Effector memory CD4-positive, alpha-beta T cell (primary cell): ENCODE results near the gene RASAL3.
A peak's percentile ranks its signal among the peaks of the same experiment; 100 is the strongest.

Source experiments
- DNase-seq, 3 donors: peaks; one replicate each; pipeline ENCODE4 v3.0.0-alpha.2; 2020
- H3K27ac ChIP-seq: 2 replicates; pipeline ENCODE4 v1.7.0; 2013; ENCODE audit warnings: mild to moderate bottlenecking, low read length, moderate library complexity; ENCODE audit not compliant: insufficient read depth, poor library complexity, severe bottlenecking
- H3K27me3 ChIP-seq: replicated peaks from 2 replicates; pipeline ENCODE4 v1.7.0; 2013; ENCODE audit warnings: mild to moderate bottlenecking, low read length; ENCODE audit not compliant: insufficient read depth, control insufficient read depth, poor library complexity, severe bottlenecking
- H3K36me3 ChIP-seq: 2 replicates; pipeline ENCODE4 v1.7.0; 2013; ENCODE audit warnings: mild to moderate bottlenecking, low read length, moderate library complexity; ENCODE audit not compliant: control insufficient read depth, insufficient read depth
- H3K4me1 ChIP-seq: 2 replicates; pipeline ENCODE4 v1.7.0; 2013; ENCODE audit warnings: low read length, mild to moderate bottlenecking; ENCODE audit not compliant: control insufficient read depth, insufficient read depth, poor library complexity, severe bottlenecking
- H3K4me3 ChIP-seq: 2 replicates; pipeline ENCODE4 v1.7.0; 2013; ENCODE audit warnings: low read length, low read depth, mild to moderate bottlenecking; ENCODE audit not compliant: insufficient read depth, poor library complexity, severe bottlenecking
- H3K9me3 ChIP-seq: 2 replicates; pipeline ENCODE4 v1.7.0; 2013; ENCODE audit warnings: mild to moderate bottlenecking, low read length, moderate library complexity; ENCODE audit not compliant: control insufficient read depth

Gene RASAL3

DNA sequence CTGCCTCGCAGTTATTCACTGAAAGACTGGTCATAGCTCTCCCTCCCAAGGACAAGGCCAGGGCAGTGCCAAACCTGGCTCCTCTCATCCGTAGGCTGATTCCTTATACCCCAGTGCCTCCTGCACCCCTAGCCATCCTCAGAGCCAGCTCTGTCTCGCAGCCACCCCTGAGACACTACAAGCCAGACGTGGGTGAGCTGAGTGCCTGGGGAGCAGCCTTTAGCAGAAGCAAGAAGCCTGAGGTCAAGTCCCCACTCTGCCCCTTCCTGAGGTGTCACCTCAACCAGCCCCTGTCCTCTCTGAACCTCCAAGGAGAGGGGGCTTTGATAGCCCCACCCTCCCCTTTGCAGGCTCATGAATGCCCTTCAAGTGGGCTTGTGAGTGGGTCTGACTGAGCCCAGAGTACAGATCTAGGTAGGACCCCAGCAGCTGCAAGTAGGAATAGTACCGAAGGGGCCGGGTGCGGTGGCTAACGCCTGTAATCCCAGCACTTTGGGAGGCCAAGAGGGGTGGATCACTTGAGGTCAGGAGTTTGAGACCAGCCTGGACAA lies 30.8 kb downstream of the RASAL3 start:
- peak overlapping the region; percentile 60 for H3K4me3 ChIP-seq
- no peak overlapping the region for H3K27ac ChIP-seq
- H3K4me1 ChIP-seq = peaks cover 18% of the 10 kb centered on the region
- H3K9me3 ChIP-seq = no peaks in the 10 kb centered on the region
- peaks cover 5% of the 10 kb centered on the region for H3K36me3 ChIP-seq
- H3K27me3 ChIP-seq = no peaks in the 10 kb centered on the region
- DNase-seq = no peak

DNA sequence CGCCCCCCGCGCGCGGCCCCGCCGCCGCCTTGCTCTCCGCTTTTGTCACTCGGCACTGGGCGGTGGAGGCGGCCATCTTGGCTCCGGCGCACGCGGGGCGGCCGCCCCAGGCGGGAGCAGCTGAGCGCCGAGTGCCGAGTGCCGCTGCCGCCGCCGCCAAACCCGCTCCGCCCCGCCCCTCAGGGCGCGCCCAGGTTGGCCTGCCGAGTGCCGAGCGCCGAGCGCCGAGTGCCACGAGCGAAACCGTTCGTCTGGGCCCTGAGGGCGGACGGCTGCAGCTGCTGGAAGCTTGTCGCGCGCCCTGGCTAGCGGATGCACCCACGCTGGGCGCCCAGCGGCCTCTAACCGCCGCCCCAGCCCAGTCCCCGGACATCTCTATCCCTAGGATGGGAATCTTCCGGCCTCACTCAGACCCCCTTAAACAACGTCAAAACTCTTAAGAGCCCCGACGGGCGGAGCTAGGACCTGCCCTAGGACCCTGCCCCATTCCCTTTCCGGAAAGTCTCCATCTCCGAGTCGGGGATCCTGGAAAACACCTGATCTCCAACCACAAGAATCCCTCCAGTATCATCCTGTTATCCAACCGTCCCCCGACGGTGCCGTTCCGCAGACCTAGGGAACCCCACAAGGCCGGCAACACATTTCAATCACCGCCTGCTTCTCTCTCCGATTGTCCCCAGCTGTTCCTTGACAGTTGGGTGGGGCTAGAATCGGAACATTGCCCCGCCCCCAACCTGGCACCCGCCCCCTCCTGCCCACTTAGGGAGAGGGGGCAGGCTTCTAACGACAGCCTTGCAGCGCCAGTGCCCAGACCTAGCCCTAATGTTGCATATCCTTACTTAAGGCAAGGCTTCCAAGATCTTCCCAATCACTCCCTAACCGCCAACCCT lies 31.5 kb downstream of the RASAL3 start:
- H3K9me3 ChIP-seq = no peaks in the 10 kb centered on the region
- H3K27ac ChIP-seq = peak overlapping the region; percentile 64
- peaks cover 9% of the 10 kb centered on the region for H3K36me3 ChIP-seq
- H3K27me3 ChIP-seq = no peaks in the 10 kb centered on the region
- DNase-seq = peak; percentile 82 to 86 (median 84)
- peak overlapping the region; percentile 60 for H3K4me3 ChIP-seq
- H3K4me1 ChIP-seq = peaks cover 18% of the 10 kb centered on the region

DNA sequence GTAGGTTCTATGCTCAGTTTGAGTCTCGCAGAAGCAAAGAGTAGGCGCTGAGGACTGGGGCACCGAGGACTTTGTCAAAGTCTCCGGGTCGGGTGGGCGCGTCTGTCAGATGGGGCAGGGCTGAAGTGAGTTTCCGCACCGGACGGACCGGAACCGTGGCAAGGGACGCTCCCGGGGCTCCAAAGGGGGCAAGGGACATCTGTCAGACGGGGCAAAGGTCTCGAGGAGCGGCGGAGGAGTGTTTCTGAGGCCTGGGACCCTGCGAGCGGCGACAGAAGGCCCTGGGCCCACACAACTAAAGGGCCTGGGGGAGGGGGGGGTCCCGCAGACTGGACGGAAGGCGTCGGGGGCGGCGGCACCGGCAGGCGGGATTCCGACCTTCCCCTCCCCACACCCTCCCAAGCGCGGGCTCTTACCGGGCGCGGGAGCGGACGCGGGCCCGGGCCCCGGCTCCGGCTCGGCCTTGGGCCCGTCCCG lies 32.3 kb downstream of the RASAL3 start:
- Histone ChIP-seq H3K9me3 (no peaks in the 10 kb centered on the region), H3K36me3 (peaks cover 16% of the 10 kb centered on the region), H3K27ac (peak overlapping the region; percentile 66), H3K4me1 (peaks cover 18% of the 10 kb centered on the region), H3K27me3 (no peaks in the 10 kb centered on the region), H3K4me3 (peak overlapping the region; percentile 63)
- DNase-seq = no peak

DNA sequence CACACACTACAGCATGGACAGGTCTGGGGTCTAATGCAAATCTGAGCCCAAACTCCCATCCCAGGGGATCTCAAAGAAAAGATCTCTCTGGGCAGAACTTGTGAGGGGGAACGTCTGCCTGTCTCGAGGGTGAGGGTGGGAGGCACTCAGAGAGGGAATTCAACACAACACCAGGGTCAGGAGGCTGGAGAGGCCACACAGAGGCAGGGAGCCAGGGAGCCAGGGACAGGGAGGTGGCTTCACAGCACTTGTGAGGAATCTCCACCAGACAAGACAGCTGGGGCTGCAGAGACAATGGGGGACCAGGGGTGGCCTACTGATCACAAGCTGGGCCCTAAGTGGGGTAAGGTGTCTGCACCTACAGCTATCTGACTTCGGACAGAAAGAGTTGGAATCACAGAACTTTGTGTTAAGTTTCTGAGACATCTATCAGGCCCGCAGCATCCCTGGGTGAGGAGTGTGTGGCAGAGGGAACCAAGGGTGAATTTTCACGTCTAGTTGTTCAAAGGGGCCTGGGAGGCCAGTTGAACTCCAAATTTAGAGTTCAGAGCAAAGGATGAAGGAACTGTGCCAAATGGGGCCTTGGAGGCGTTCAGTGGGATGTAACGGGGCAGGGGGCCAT lies 32.8 kb downstream of the RASAL3 start:
- no peak for DNase-seq
- Histone ChIP-seq H3K36me3 (peaks cover 22% of the 10 kb centered on the region), H3K27me3 (no peaks in the 10 kb centered on the region), H3K9me3 (no peaks in the 10 kb centered on the region), H3K27ac (peak overlapping the region; percentile 66), H3K4me1 (peaks cover 18% of the 10 kb centered on the region), H3K4me3 (peak overlapping the region; percentile 63)

DNA sequence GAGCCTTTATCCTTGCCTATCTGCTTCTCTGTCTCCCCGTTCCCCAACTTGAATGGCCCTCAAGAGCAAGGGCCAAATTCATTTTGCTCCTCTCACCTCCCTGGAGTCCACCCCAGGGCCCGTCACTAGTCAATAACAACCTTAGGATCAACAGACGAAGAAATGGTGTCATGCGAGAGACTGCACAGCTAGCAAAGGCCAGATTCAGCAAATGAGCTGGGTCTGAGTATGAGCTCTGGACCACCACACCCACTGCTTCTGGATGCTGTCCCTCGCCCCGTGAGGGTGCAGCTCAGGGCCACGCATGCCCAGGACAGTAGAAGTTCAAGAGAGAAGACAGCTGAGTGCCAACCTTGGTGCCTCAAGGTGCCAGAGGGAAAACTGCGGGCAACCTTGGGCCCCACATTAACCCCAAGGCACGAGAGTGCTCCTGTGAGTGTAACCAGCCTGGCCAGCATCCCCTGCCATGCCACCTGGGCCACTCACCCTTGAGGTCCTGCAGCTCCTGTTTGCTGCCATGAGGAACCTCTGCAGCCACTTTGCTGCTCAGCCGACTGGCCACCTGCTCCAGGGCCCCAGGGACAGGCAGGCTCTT lies 33.7 kb downstream of the RASAL3 start:
- H3K4me3 ChIP-seq = no peak overlapping the region
- H3K4me1 ChIP-seq = peaks cover 18% of the 10 kb centered on the region
- no peaks in the 10 kb centered on the region for H3K9me3 ChIP-seq
- peaks cover 26% of the 10 kb centered on the region for H3K36me3 ChIP-seq
- DNase-seq = no peak
- no peaks in the 10 kb centered on the region for H3K27me3 ChIP-seq
- H3K27ac ChIP-seq = no peak overlapping the region

DNA sequence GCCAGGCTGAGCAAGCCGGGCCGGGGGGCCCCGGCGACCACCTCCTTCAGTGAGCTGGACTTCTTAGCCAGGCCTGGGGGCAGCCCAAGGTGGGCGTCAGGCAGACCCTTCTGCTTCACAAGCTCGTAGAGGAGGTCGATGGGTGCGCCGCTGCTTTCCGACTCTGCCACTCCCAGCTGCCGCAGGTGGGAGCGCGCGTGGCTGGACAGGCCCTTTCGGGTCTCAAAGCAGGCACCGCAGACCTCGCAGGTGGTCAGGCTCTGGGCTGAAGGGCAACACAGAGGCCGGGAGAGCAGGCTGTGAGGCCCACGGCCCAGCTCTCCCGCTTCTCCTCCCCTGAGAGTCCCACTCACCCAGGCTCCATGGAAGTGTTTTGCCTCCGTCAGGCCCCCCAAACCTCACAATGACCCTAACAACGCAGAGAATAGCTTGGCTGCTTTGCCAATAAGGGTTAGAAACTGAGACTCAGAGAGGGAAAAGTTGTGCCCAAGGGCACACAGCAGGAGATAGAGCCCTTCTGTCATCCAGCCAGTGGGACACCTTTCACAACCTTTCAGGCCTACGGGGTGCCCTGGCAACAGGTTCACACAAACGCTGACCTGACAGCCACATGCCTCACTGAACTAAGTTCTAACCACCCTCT lies 34.4 kb downstream of the RASAL3 start:
- no peaks in the 10 kb centered on the region for H3K27me3 ChIP-seq
- H3K36me3 ChIP-seq = peaks cover 32% of the 10 kb centered on the region
- no peak for DNase-seq
- no peaks in the 10 kb centered on the region for H3K9me3 ChIP-seq
- no peak overlapping the region for H3K4me3 ChIP-seq
- no peak overlapping the region for H3K27ac ChIP-seq
- peaks cover 18% of the 10 kb centered on the region for H3K4me1 ChIP-seq

DNA sequence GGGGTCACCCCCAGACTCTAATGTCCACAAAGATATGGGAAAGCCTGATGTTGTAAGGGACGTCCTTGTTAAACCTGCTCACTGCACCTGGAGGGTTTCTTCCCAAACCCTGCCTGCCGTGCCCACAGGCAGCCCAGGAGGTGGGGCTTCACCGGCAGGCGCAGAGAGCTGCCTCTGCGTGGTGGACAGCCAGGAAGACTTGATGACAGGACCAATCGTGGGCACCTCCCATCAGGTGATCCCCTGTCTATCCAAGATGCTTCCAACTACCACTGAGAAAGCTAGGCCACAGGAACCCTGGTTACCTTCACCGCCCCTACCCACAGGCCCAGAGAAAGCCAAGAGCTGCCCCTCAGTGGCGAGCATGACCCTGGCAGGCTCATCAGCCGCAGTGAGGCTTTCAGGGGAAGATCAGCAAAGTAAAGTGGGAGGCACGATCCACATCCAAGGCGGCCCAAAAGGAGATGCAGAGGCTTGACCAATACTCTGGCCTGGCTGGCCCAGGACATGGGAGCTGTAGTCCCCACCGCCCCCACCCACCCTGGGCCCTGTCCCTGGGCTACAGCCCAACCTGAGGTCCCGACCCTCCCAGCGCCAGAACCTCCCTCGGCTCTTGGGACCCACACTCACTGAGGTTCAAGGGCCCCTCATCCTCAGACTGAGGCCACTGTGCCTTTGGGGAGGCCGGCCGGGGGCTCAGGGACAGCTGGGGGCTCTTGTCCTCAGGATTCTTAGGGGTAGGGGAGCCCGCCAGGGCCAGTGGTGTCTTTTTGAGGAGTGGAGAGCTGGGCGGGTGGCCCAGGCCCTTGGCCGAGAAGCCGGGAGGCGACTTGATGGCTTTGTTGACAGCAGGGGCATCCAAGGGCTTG lies 35.2 kb downstream of the RASAL3 start:
- Histone ChIP-seq H3K27me3 (no peaks in the 10 kb centered on the region), H3K4me1 (peaks cover 18% of the 10 kb centered on the region), H3K36me3 (peaks cover 38% of the 10 kb centered on the region), H3K9me3 (no peaks in the 10 kb centered on the region), H3K4me3 (no peak overlapping the region), H3K27ac (no peak overlapping the region)
- no peak for DNase-seq

DNA sequence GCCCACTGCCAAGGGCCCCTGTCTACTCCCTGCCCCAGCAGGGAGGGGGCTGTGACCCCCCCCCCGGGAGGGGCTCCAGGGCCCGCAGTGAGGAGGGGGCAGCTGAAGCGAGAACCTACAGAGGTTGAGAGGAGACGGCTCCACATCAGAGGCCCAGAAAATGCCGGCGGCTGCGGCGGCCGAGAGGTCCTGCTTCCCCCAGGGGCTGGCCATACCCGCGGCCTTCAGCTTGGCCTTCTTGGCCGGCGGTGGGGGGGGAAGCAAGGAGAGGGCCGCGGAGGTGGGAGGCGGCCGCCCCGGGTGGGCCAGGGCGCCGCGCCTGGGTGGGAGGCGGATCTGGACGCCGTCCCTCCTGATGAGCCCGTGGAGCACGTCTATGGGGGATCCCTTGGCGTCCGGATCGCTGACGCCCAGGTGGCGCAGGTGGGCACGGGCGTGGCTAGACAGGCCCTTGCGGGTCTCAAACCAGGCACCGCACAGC lies 36.3 kb downstream of the RASAL3 start:
- peaks cover 14% of the 10 kb centered on the region for H3K4me1 ChIP-seq
- H3K36me3 ChIP-seq = peaks cover 49% of the 10 kb centered on the region
- H3K27ac ChIP-seq = no peak overlapping the region
- no peaks in the 10 kb centered on the region for H3K27me3 ChIP-seq
- DNase-seq = no peak
- H3K9me3 ChIP-seq = no peaks in the 10 kb centered on the region
- no peak overlapping the region for H3K4me3 ChIP-seq

DNA sequence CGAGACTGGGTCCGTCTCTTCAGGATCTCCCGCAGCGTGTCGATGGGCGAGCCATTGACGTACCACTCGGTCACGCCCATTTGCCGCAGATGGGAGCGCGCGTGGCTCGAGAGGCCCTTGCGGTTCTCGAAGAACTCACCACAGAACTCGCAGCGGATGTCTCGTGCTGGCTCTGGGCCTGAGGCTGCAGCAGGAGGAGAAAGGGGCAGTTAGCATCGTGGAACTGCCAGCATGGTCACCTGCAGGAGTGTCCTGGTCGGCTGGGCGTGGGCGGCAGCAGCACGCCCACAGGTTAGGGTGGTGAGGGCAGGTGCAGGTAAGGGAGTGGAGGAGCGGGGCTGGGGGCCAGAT lies 37.0 kb downstream of the RASAL3 start:
- Histone ChIP-seq H3K4me3 (no peak overlapping the region), H3K36me3 (peaks cover 56% of the 10 kb centered on the region), H3K9me3 (no peaks in the 10 kb centered on the region), H3K4me1 (peaks cover 14% of the 10 kb centered on the region), H3K27me3 (no peaks in the 10 kb centered on the region), H3K27ac (no peak overlapping the region)
- DNase-seq = no peak
